GM12878 (cell line): Measurements from ENCODE around the gene CD70. TPM values are rescaled to one million over a fixed set of nuclear protein-coding genes. Genes with fewer than 3 reads are reported as not detected.
A peak's percentile ranks its signal among the peaks of the same experiment; 100 is the strongest.

Experiments used
- CREB1 ChIP-seq: IDR thresholded peaks from 2 replicates; pipeline ENCODE4 v1.6.1; 2012; ENCODE audit warnings: low read depth, mild to moderate bottlenecking, inconsistent platforms
- EED ChIP-seq: sonication (generic); IDR thresholded peaks from 2 replicates; pipeline ENCODE4 v1.6.1; 2016; ENCODE audit warnings: antibody characterized with exemption, low read depth
- EGR1 ChIP-seq, 2 experiments: IDR thresholded peaks; 1 replicate in 1 of 2; 2 replicates in 1 of 2; pipeline ENCODE4 v1.6.1; 2011 to 2012; ENCODE audit warnings: low read depth in 2 of 2, low read length in 2 of 2, borderline replicate concordance in 1 of 2, mild to moderate bottlenecking in 1 of 2, moderate library complexity in 1 of 2
- KAT2A ChIP-seq: conservative IDR thresholded peaks from 2 replicates; pipeline ENCODE4 v1.6.1; 2011; ENCODE audit warnings: low read depth, low read length; ENCODE audit not compliant: control insufficient read depth
- LARP7 ChIP-seq: fragments of 450-650 bp; IDR thresholded peaks from 2 replicates; pipeline ENCODE4 v1.6.1; 2017; ENCODE audit warnings: mild to moderate bottlenecking
- NFYB ChIP-seq: IDR thresholded peaks from 2 replicates; pipeline ENCODE4 v1.6.1; 2011; ENCODE audit warnings: low read depth, mild to moderate bottlenecking, low read length, improper control_type of control experiment, moderate library complexity; ENCODE audit not compliant: insufficient read depth
- NR2C2 ChIP-seq: IDR thresholded peaks from 2 replicates; pipeline ENCODE4 v1.6.1; 2011; ENCODE audit warnings: borderline replicate concordance, low read depth; ENCODE audit not compliant: control insufficient read depth, insufficient read length
- NRF1 ChIP-seq: conservative IDR thresholded peaks from 2 replicates; pipeline ENCODE4 v1.6.1; 2011; ENCODE audit warnings: mild to moderate bottlenecking, low read depth, low read length, improper control_type of control experiment
- RAD21 ChIP-seq: IDR thresholded peaks from 2 replicates; pipeline ENCODE4 v1.6.1; 2011; ENCODE audit warnings: mild to moderate bottlenecking, low read depth, low read length, moderate library complexity; ENCODE audit not compliant: insufficient read depth
- RFX5 ChIP-seq: IDR thresholded peaks from 2 replicates; pipeline ENCODE4 v1.6.1; 2011; ENCODE audit warnings: low read depth, low read length, improper control_type of control experiment
- SIX5 ChIP-seq: IDR thresholded peaks from 2 replicates; pipeline ENCODE4 v1.6.1; 2011; ENCODE audit warnings: mild to moderate bottlenecking, low read depth, low read length, moderate library complexity; ENCODE audit not compliant: severe bottlenecking
- SMAD1 ChIP-seq: fragments of 450-650 bp; IDR thresholded peaks from 2 replicates; pipeline ENCODE4 v1.6.1; 2018; ENCODE audit warnings: mild to moderate bottlenecking, low read depth; ENCODE audit not compliant: partially characterized antibody
- SREBF2 ChIP-seq: IDR thresholded peaks from 2 replicates; pipeline ENCODE4 v1.6.1; 2012; ENCODE audit warnings: mild to moderate bottlenecking, low read length
- SRF ChIP-seq, 2 experiments: IDR thresholded peaks; 2 replicates each; pipeline ENCODE4 v1.6.1; 2011; ENCODE audit warnings: low read depth in 2 of 2, low read length in 2 of 2, mild to moderate bottlenecking in 1 of 2, moderate library complexity in 1 of 2
- SUPT20H ChIP-seq: IDR thresholded peaks from 2 replicates; pipeline ENCODE4 v1.6.1; 2011; ENCODE audit warnings: low read depth, mild to moderate bottlenecking, low read length, moderate library complexity, borderline replicate concordance; ENCODE audit not compliant: control insufficient read depth
- ZSCAN29 ChIP-seq: fragments of 450-650 bp; IDR thresholded peaks from 2 replicates; pipeline ENCODE4 v1.6.1; 2017; ENCODE audit warnings: mild to moderate bottlenecking, moderate library complexity
- polyA plus RNA-seq, 11 experiments: library from polyadenylated mRNA; depleted of rRNA in 4 of 11; unstranded in 6 of 11; stranded (reverse) in 5 of 11; fragments of >200 nt; fragmentation: Nextera tagmentation in 4 of 11; fragmentation: Illumina TruSeq in 1 of 11; extraction: Ambion mirVana in 4 of 11; extraction: Trizol in 1 of 11; gene quantifications; 1 replicate in 1 of 11; 2 replicates in 10 of 11; pipeline versions ENCODE4 v1.2.1 to v1.2.3, GENCODE V29; 2011 to 2016; ENCODE audit warnings: inconsistent platforms in 2 of 11, missing spikeins in 2 of 11, low read depth in 1 of 11
- total RNA-seq, 4 experiments: library from RNA; depleted of rRNA in 3 of 4; stranded (reverse); fragments of >200 nt in 3 of 4; fragmentation: Illumina TruSeq in 1 of 4; extraction: Trizol in 1 of 4; gene quantifications; 2 replicates each; pipeline versions ENCODE4 v1.2.1 to v1.2.3, GENCODE V29; 2013 to 2021
- TF ChIP-seq, protein P1 (sequence below): IDR thresholded peaks from 2 replicates; pipeline ENCODE4 v1.6.1; 2012; ENCODE audit warnings: low read depth, low read length, improper control_type of control experiment
- TF ChIP-seq, protein P2 (sequence below): fragments of 450-650 bp; formaldehyde crosslinking; IDR thresholded peaks from 2 replicates; pipeline ENCODE4 v1.5.0; 2022; ENCODE audit warnings: mild to moderate bottlenecking, missing genetic modification characterization
- TF ChIP-seq, protein P3 (sequence below): IDR thresholded peaks from 2 replicates; pipeline ENCODE4 v1.6.1; 2012; ENCODE audit warnings: low read length, inconsistent platforms
- TF ChIP-seq, protein P4 (sequence below): fragments of 450-650 bp; formaldehyde crosslinking; IDR thresholded peaks from 2 replicates; pipeline ENCODE4 v1.4.0; 2022; ENCODE audit warnings: mild to moderate bottlenecking, moderate library complexity

Gene CD70
- total and polyA plus RNA-seq, 10 of the 15 experiments (the other 5 are each of a cell fraction or from before 2014, with no cell fraction given) = 16.4 to 441 (median 265) TPM

DNA sequence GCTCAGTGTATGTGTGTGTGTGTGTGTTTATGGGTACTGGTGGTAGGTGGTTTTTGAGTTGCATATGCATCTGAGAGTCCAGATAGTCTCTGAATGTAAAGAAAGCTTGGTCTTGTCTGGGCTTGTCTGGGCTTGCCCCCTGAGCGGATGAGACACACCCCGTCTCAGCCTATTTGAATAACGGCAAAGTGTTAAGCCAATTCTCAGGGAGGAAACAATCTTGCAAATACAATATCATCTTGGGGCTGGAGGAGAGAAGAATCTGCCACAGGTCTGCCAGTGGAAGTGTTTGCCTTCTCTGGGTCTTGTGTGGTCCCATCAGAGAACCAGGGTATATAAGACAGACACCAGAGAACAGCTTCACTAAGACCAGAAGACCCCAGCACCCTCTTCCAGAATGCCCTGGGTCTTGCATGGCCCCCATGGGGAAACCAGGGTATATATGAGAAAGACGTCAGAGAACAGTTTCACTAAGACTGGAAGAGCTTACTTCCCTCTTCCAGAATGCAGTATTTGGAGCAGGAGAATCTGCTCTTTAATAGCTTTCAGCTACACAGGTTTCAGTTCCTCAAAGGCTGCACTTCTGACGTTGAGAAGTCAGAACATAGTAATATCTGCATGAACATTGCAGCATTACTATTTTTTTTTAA, 13.3 kb downstream of the CD70 start (continued):
- peak; percentile 50 for TF ChIP-seq SMAD1
- TF ChIP-seq ZSCAN29 = peak; percentile 7; the same call in 1 of the 2 replicates
- TF ChIP-seq NR2C2 = no peak
- TF ChIP-seq EGR1 (IDR thresholded peaks at IDR 0.05; ENCODE audit: borderline replicate concordance in 1 of 2, low read depth in 2 of 2, low read length in 2 of 2) = 0 out of 3 replicates have a peak, but pooled peaks of 1 of the 2 experiments have one; percentile 29
- TF ChIP-seq, protein P1, sequence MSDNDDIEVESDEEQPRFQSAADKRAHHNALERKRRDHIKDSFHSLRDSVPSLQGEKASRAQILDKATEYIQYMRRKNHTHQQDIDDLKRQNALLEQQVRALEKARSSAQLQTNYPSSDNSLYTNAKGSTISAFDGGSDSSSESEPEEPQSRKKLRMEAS = no peak; the same call in 1 of the 2 replicates
- TF ChIP-seq, protein P2, sequence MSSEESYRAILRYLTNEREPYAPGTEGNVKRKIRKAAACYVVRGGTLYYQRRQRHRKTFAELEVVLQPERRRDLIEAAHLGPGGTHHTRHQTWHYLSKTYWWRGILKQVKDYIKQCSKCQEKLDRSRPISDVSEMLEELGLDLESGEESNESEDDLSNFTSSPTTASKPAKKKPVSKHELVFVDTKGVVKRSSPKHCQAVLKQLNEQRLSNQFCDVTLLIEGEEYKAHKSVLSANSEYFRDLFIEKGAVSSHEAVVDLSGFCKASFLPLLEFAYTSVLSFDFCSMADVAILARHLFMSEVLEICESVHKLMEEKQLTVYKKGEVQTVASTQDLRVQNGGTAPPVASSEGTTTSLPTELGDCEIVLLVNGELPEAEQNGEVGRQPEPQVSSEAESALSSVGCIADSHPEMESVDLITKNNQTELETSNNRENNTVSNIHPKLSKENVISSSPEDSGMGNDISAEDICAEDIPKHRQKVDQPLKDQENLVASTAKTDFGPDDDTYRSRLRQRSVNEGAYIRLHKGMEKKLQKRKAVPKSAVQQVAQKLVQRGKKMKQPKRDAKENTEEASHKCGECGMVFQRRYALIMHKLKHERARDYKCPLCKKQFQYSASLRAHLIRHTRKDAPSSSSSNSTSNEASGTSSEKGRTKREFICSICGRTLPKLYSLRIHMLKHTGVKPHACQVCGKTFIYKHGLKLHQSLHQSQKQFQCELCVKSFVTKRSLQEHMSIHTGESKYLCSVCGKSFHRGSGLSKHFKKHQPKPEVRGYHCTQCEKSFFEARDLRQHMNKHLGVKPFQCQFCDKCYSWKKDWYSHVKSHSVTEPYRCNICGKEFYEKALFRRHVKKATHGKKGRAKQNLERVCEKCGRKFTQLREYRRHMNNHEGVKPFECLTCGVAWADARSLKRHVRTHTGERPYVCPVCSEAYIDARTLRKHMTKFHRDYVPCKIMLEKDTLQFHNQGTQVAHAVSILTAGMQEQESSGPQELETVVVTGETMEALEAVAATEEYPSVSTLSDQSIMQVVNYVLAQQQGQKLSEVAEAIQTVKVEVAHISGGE (CRISPR knock-in tag) = no peak
- TF ChIP-seq RAD21 = no peak
- TF ChIP-seq, protein P3, sequence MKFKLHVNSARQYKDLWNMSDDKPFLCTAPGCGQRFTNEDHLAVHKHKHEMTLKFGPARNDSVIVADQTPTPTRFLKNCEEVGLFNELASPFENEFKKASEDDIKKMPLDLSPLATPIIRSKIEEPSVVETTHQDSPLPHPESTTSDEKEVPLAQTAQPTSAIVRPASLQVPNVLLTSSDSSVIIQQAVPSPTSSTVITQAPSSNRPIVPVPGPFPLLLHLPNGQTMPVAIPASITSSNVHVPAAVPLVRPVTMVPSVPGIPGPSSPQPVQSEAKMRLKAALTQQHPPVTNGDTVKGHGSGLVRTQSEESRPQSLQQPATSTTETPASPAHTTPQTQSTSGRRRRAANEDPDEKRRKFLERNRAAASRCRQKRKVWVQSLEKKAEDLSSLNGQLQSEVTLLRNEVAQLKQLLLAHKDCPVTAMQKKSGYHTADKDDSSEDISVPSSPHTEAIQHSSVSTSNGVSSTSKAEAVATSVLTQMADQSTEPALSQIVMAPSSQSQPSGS = peak; percentile 89
- no peak for TF ChIP-seq SUPT20H
- no peak for TF ChIP-seq SIX5
- no peak for TF ChIP-seq RFX5
- TF ChIP-seq, protein P4, sequence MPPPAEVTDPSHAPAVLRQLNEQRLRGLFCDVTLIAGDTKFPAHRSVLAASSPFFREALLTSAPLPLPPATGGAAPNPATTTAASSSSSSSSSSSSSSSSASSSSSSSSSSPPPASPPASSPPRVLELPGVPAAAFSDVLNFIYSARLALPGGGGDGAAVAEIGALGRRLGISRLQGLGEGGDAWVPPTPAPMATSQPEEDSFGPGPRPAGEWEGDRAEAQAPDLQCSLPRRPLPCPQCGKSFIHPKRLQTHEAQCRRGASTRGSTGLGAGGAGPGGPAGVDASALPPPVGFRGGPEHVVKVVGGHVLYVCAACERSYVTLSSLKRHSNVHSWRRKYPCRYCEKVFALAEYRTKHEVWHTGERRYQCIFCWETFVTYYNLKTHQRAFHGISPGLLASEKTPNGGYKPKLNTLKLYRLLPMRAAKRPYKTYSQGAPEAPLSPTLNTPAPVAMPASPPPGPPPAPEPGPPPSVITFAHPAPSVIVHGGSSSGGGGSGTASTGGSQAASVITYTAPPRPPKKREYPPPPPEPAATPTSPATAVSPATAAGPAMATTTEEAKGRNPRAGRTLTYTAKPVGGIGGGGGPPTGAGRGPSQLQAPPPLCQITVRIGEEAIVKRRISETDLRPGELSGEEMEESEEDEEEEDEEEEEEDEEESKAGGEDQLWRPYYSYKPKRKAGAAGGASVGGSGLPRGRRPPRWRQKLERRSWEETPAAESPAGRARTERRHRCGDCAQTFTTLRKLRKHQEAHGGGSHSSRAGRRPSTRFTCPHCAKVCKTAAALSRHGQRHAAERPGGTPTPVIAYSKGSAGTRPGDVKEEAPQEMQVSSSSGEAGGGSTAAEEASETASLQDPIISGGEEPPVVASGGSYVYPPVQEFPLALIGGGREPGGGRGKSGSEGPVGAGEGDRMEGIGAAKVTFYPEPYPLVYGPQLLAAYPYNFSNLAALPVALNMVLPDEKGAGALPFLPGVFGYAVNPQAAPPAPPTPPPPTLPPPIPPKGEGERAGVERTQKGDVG (CRISPR knock-in tag) = no peak
- no peak for TF ChIP-seq SREBF2
- peak; percentile 98 for TF ChIP-seq EED
- peak; percentile 91 for TF ChIP-seq CREB1
- TF ChIP-seq LARP7 = no peak; the same call in 1 of the 2 replicates
- no peak for TF ChIP-seq KAT2A
- TF ChIP-seq NFYB = no peak
- TF ChIP-seq SRF (IDR thresholded peaks at IDR 0.05; ENCODE audit: low read depth in 2 of 2, low read length in 2 of 2) = peak in 1 of 2 experiments; percentile 49; a peak in 1 of 4 replicates
- TF ChIP-seq NRF1 = no peak
